Endometrium (tissue), 2 donors: Measurements from ENCODE around the gene HEYL.
"Not testable (repeated sequence)": the region's sequence is repeated elsewhere in the genome, so short reads cannot be mapped to it uniquely, and the experiment has no call there.

Experiments
- FAIRE-seq: peaks from 2 replicates; lab custom pipeline; 2012; peaks lifted over from hg19 to GRCh38; lab: Jason Lieb, UNC
- donor health status: control.
- donor health status: control.

HEYL gene

GRCh38 chr1:39603677-39604076 is 35.8 kb downstream of the HEYL start:
- not testable (repeated sequence) for FAIRE-seq

- FAIRE-seq = not testable (repeated sequence)
Observed at GRCh38 chr1:39601667-39602255, 37.7 kb downstream of the HEYL start.

DNA sequence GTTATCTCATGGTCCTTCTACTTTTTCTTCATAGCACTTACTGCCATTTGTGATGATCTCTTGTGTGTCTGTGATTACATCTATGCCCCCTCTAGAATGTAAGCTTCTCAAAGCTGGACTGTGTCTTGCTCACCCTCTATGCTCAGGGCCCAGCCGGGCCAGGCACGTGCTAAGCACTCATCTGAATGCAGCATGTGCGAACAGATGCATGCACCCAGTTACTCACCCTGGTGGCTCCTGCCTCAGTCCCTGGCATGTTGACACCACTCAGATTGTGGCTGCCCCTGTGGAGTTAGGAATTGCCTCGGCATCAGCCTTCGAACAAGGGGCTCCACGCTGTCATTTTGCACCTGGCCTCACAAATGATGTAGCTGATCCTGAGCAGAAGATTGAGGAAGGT is 43.3 kb downstream of the HEYL start:
- FAIRE-seq = no peak

DNA sequence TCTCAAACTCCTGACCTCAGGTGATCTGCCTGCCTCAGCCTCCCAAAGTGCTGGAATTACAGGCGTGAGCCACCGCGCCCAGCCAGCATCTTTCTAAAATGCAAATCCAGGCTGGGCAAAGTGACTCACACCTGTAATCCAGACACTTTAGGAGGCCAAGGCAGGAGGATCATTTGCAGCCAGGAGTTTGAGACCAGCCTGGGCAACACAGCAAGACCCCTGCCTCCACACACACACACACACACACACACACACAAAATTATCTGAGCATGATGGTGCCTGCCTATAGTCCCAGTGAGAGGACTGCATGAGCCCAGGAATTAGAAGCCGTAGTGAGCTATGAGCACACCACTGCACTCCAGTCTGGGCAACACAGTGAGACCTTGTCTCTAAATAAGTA is 46.1 kb downstream of the HEYL start:
- FAIRE-seq = no peak

DNA sequence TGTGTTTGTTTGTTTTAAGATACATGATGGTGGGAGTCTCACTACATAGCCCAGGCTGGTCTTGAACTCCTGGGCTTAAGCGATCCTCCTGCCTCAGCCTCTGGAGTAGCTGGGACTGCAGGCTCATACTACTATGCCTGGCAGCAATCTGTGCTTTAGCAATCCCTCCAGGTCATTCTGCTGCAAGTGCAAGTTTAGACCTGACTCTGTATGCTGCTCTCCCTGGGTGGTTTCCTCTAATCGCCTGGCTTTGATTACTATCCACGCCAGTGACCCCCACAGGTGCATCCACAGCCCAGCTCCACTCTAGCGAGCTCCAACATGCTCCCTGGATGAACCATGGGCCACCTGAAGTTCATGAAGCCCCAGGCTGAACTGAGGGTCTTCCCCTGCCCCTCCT is 47.4 kb downstream of the HEYL start:
- FAIRE-seq = no peak

GRCh38 chr1:39590546-39590945 is 48.9 kb downstream of the HEYL start:
- no peak for FAIRE-seq

GRCh38 chr1:39585933-39586332 is 53.5 kb downstream of the HEYL start:
- FAIRE-seq = no peak

GRCh38 chr1:39576016-39576657 is 63.3 kb downstream of the HEYL start:
- no peak for FAIRE-seq

- no peak for FAIRE-seq
Observed at GRCh38 chr1:39575191-39576015, 64.0 kb downstream of the HEYL start.

DNA sequence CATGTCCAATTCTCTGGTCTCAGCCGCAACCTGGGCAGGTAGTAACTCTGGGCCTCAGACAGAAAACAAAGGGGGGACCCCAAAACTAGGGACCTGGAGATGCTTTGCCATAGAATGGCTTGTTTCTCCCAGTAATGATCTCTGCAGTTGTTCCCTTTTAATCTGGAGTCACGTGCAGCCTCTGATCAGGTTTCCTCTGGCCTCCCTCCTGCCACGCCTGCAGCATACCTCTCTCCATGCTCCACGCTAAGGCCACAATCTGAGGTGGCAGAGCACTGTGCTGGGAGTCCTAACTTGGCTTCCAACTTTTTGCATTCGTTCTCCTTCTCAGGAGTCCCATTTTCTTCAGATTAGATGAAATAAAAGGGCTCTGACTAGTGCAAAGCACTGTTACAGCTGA is 64.8 kb downstream of the HEYL start:
- FAIRE-seq = no peak
